Measurements from ENCODE around the gene PDE6A.

DNA sequence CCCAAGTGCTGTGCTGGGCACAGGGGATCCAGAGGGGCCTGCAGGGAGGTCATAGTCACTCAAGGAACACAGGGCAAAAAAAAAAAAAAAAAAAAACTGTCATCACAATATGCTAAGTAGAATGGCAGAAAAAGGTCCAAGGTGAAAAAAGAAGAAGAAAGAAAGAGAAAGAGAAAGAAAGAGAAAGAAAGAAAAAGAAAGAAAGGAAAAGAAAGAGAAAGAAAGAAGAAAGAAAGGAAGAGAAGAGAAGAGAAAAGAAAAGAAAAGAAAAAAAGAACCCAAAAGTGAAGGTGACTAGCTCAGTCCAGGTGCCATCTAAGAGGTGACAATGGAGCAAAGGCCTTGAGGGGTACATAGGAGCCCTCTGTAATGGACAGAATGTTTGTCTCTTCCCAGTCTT is 73.9 kb downstream of the PDE6A start:
- TF ChIP-seq, protein P1, sequence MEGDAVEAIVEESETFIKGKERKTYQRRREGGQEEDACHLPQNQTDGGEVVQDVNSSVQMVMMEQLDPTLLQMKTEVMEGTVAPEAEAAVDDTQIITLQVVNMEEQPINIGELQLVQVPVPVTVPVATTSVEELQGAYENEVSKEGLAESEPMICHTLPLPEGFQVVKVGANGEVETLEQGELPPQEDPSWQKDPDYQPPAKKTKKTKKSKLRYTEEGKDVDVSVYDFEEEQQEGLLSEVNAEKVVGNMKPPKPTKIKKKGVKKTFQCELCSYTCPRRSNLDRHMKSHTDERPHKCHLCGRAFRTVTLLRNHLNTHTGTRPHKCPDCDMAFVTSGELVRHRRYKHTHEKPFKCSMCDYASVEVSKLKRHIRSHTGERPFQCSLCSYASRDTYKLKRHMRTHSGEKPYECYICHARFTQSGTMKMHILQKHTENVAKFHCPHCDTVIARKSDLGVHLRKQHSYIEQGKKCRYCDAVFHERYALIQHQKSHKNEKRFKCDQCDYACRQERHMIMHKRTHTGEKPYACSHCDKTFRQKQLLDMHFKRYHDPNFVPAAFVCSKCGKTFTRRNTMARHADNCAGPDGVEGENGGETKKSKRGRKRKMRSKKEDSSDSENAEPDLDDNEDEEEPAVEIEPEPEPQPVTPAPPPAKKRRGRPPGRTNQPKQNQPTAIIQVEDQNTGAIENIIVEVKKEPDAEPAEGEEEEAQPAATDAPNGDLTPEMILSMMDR (IDR thresholded peaks at IDR 0.05), result no peak
- no peak for TF ChIP-seq POLR2A (IDR thresholded peaks at IDR 0.05)
